B cell (primary cell): ENCODE results near the gene CCDC183. TPM values are rescaled to one million over a fixed set of nuclear protein-coding genes. Genes with fewer than 3 reads are reported as not detected.

ENCODE experiments used
- ATAC-seq: fragments of 200-7000 bp; cut with Tn5 transposase; one replicate; pipeline ENCODE4 v1.10.0; 2021; ENCODE audit warnings: low read depth, mild to moderate bottlenecking, moderate number of reproducible peaks, moderate library complexity
- CTCF ChIA-PET: fragments of 350-600 bp; sonication (Branson Sonifier 250); formaldehyde crosslinking; loops from one replicate; lab custom pipeline; 2021; ENCODE audit warnings: antibody characterized with exemption, inconsistent platforms; lab: Charles Lee
- POLR2A ChIA-PET: fragments of 350-600 bp; sonication (Branson Sonifier 250); formaldehyde crosslinking; loops from one replicate; lab custom pipeline; 2021; ENCODE audit warnings: antibody characterized with exemption; lab: Charles Lee
- DNase-seq: peaks from one replicate; pipeline ENCODE4 v3.0.0; 2013
- H2AFZ ChIP-seq: 2 replicates; pipeline ENCODE4 v1.6.1; 2012; ENCODE audit warnings: mild to moderate bottlenecking, low read depth, low read length; ENCODE audit not compliant: insufficient read depth, poor library complexity, severe bottlenecking
- H3K27ac ChIP-seq, 2 donors: 1 replicate in 1 of 2; 2 replicates in 1 of 2; pipeline ENCODE4 v1.5.1; 2012 to 2013; ENCODE audit warnings: low read length in 2 of 2, mild to moderate bottlenecking in 2 of 2, moderate library complexity in 1 of 2
- H3K27me3 ChIP-seq, 4 experiments: fragments of 200-600 bp in 1 of 4; sonication (generic) in 1 of 4; replicated peaks in 1 of 4; 1 replicate in 2 of 4; 2 replicates in 2 of 4; pipeline versions ENCODE4 v1.6.1 to v1.7.0; 2013 to 2016; ENCODE audit warnings: low read length in 3 of 4, mild to moderate bottlenecking in 2 of 4, mixed read lengths in 1 of 4, moderate library complexity in 1 of 4; ENCODE audit not compliant: insufficient read depth in 4 of 4, control insufficient read depth in 3 of 4; ENCODE audit errors: control extremely low read depth in 1 of 4
- H3K36me3 ChIP-seq, 2 experiments: replicated peaks in 1 of 2; 1 replicate in 1 of 2; 2 replicates in 1 of 2; pipeline versions ENCODE4 v1.6.1 to v1.7.1; 2013; ENCODE audit warnings: low read length in 1 of 2; ENCODE audit not compliant: insufficient read depth in 2 of 2, control insufficient read depth in 1 of 2; ENCODE audit errors: control extremely low read depth in 1 of 2, extremely low read depth in 1 of 2
- H3K4me1 ChIP-seq, 2 donors: fragments of 200-600 bp in 1 of 2; sonication (generic) in 1 of 2; 1 replicate in 1 of 2; 2 replicates in 1 of 2; pipeline versions ENCODE4 v1.5.1 to v1.6.1; 2013 to 2017; ENCODE audit warnings: low read length in 2 of 2; ENCODE audit not compliant: control insufficient read depth in 2 of 2, insufficient read depth in 2 of 2
- H3K4me2 ChIP-seq: replicated peaks from 2 replicates; pipeline ENCODE3; 2012; ENCODE audit warnings: mild to moderate bottlenecking, low read depth, low read length; ENCODE audit not compliant: poor library complexity, severe bottlenecking
- H3K4me3 ChIP-seq, 5 experiments: fragments of 200-600 bp in 1 of 5; sonication (generic) in 1 of 5; 1 replicate in 3 of 5; 2 replicates in 2 of 5; pipeline versions ENCODE4 v1.5.1 to v1.7.0; 2011 to 2016; ENCODE audit warnings: low read length in 4 of 5, mild to moderate bottlenecking in 4 of 5, low read depth in 2 of 5, control low read depth in 1 of 5, moderate library complexity in 1 of 5; ENCODE audit not compliant: insufficient read depth in 1 of 5; ENCODE audit errors: control extremely low read depth in 1 of 5, extremely low read depth in 1 of 5
- H3K79me2 ChIP-seq: fragments of 200-600 bp; sonication (generic); one replicate; pipeline ENCODE4 v1.6.0; 2016; ENCODE audit warnings: low read length; ENCODE audit not compliant: control insufficient read depth, insufficient read depth
- H3K9ac ChIP-seq: fragments of 200-600 bp; sonication (generic); 2 replicates; pipeline ENCODE4 v1.6.1; 2017; ENCODE audit warnings: mild to moderate bottlenecking, low read length, moderate library complexity
- H3K9me3 ChIP-seq, 3 donors: one replicate each; pipeline versions ENCODE4 v1.6.1 to v1.7.1; 2013; ENCODE audit warnings: low read length in 2 of 3; ENCODE audit not compliant: control insufficient read depth in 2 of 3, insufficient read depth in 1 of 3; ENCODE audit errors: control extremely low read depth in 1 of 3
- H4K20me1 ChIP-seq: 2 replicates; pipeline ENCODE4 v1.6.0; 2012; ENCODE audit warnings: mild to moderate bottlenecking, low read length; ENCODE audit not compliant: insufficient read depth, control insufficient read depth, poor library complexity, severe bottlenecking
- H3K27ac Mint-ChIP-seq: one replicate; pipeline ENCODE4 v1.8.0; 2021; ENCODE audit warnings: mixed read lengths
- H3K27me3 Mint-ChIP-seq: one replicate; pipeline ENCODE4 v1.8.0; 2021; ENCODE audit warnings: mixed read lengths
- H3K4me1 Mint-ChIP-seq: one replicate; pipeline ENCODE4 v1.8.0; 2021; ENCODE audit warnings: mixed read lengths
- H3K4me3 Mint-ChIP-seq: one replicate; pipeline ENCODE4 v1.8.0; 2021; ENCODE audit warnings: mixed read lengths
- H3K9me3 Mint-ChIP-seq: one replicate; pipeline ENCODE4 v1.8.0; 2022; ENCODE audit warnings: mixed read lengths; ENCODE audit not compliant: insufficient read depth
- EZH2 ChIP-seq: IDR thresholded peaks from 2 replicates; pipeline ENCODE4 v1.6.1; 2012; ENCODE audit warnings: borderline replicate concordance, low read depth, mild to moderate bottlenecking, moderate library complexity, low read length; ENCODE audit not compliant: insufficient read depth, poor library complexity, severe bottlenecking
- WGBS: methylation state at CpG from one replicate; pipeline ENCODE4 v1.1.5; 2013; ENCODE audit warnings: missing lambda C conversion rate; ENCODE audit not compliant: insufficient coverage; 5-methylcytosine and 5-hydroxymethylcytosine counted together
- intact Hi-C: fragments of 100-400 bp; cut with micrococcal nuclease; formaldehyde crosslinking; loops from one replicate; pipeline ENCODE4 v1.10.0; 2022
- polyA plus RNA-seq: library from polyadenylated mRNA; depleted of rRNA; stranded (reverse); fragments of >200 nt; gene quantifications from 2 replicates; pipeline ENCODE4 v1.2.3, GENCODE V29; 2012
- small RNA-seq: library from RNA; depleted of rRNA; stranded (forward); fragments of <200 nt; gene quantifications from one replicate; pipeline ENCODE3, GENCODE V24; 2012; ENCODE audit warnings: low replicate concordance, low read depth; ENCODE audit not compliant: insufficient read length
- total RNA-seq, 2 donors: library from RNA; stranded (reverse); fragments of 120-200 nt in 1 of 2; gene quantifications; 1 replicate in 1 of 2; 2 replicates in 1 of 2; pipeline versions ENCODE4 v1.2.3 to v1.2.4, GENCODE V29; 2013 to 2022
- TF ChIP-seq, protein P1 (sequence below): fragments of 200-600 bp; IDR thresholded peaks from one replicate; pipeline ENCODE4 v1.8.0; 2022; ENCODE audit warnings: antibody characterized with exemption, mild to moderate bottlenecking

CCDC183 gene
- total and polyA plus RNA-seq, 2 donors (not counting 1 experiment from before 2014, with no cell fraction given), result 1.8 to 4.9 TPM

DNA sequence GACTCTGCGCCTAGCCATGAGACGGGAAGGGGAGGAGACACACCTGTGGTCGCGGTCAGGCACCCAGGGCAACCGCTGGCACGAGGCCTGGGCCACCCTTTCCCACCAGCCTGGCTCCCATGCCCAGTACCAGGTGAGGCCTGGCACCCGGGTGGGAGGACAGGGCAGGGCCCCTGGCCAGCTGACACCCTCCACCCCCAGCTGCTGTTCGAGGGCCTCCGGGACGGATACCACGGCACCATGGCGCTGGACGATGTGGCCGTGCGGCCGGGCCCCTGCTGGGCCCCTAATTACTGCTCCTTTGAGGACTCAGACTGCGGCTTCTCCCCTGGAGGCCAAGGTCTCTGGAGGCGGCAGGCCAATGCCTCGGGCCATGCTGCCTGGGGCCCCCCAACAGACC is 61.0 kb downstream of the CCDC183 start:
- peaks cover 4% of the 10 kb centered on the region for H3K4me1 Mint-ChIP-seq
- no peak for TF ChIP-seq EZH2
- TF ChIP-seq, protein P1, sequence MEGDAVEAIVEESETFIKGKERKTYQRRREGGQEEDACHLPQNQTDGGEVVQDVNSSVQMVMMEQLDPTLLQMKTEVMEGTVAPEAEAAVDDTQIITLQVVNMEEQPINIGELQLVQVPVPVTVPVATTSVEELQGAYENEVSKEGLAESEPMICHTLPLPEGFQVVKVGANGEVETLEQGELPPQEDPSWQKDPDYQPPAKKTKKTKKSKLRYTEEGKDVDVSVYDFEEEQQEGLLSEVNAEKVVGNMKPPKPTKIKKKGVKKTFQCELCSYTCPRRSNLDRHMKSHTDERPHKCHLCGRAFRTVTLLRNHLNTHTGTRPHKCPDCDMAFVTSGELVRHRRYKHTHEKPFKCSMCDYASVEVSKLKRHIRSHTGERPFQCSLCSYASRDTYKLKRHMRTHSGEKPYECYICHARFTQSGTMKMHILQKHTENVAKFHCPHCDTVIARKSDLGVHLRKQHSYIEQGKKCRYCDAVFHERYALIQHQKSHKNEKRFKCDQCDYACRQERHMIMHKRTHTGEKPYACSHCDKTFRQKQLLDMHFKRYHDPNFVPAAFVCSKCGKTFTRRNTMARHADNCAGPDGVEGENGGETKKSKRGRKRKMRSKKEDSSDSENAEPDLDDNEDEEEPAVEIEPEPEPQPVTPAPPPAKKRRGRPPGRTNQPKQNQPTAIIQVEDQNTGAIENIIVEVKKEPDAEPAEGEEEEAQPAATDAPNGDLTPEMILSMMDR, result no peak
- Histone ChIP-seq H3K4me1 (peaks cover 0 to 5% of the 10 kb centered on the region in 2 donors), H3K4me2 (no peak overlapping the region), H3K36me3 (peaks cover 0 to 16% of the 10 kb centered on the region in 2 experiments), H3K9ac (no peak overlapping the region), H3K27me3 (no peaks in the 10 kb centered on the region), H3K9me3 (no peaks in the 10 kb centered on the region), H4K20me1 (peaks cover 11% of the 10 kb centered on the region), H2AFZ (no peak overlapping the region), H3K79me2 (no peaks in the 10 kb centered on the region), H3K4me3 (no peak overlapping the region), H3K27ac (no peak overlapping the region)
- POLR2A ChIA-PET, result no interaction called here
- WGBS, result 92% methylated on average over 18 of the region's 19 CpGs
- no peak overlapping the region for H3K27ac Mint-ChIP-seq
- no peaks in the 10 kb centered on the region for H3K9me3 Mint-ChIP-seq
- intact Hi-C loops, result no loop called here
- no peak overlapping the region for H3K4me3 Mint-ChIP-seq
- DNase-seq (no peak), ATAC-seq (no peak)
- H3K27me3 Mint-ChIP-seq, result no peaks in the 10 kb centered on the region
- CTCF ChIA-PET, result no interaction called here

Small RNA genes within 50 kb of the gene (small RNA-seq; reads per million reads assigned to genes)
- gene AL355987.2 (not detected), gene ATP6V1G1P3 (not detected), gene MIR4292 (not detected), gene MIR6722 (not detected)

Other genes starting within 250 kb of the CCDC183 start
- gene EGFL7, start 133.4 kb upstream of the CCDC183 start, total RNA-seq, result 0.34 TPM in 1 of 2 replicates, not detected in the other
- gene EGFL7, start 133.4 kb upstream of the CCDC183 start, polyA plus RNA-seq, result 0.13 TPM in 1 of 2 replicates, not detected in the other
- 25.1 and 32.7 TPM in 2 replicates for gene AGPAT2, start 108.9 kb upstream of the CCDC183 start, total RNA-seq
- gene AGPAT2, start 108.9 kb upstream of the CCDC183 start, polyA plus RNA-seq, result 28.4 and 30.8 TPM in 2 replicates
- gene DIPK1B, start 83.8 kb upstream of the CCDC183 start, total RNA-seq, result 9.2 and 9.6 TPM in 2 replicates
- gene DIPK1B, start 83.8 kb upstream of the CCDC183 start, polyA plus RNA-seq, result 9.6 and 49.8 TPM in 2 replicates
- gene LCN10, start 53.4 kb upstream of the CCDC183 start, total RNA-seq, result 70.7 and 76.3 TPM in 2 replicates
- 85.1 and 93.0 TPM in 2 replicates for gene LCN10, start 53.4 kb upstream of the CCDC183 start, polyA plus RNA-seq
- not detected in 2 replicates for gene LCN6, start 47.8 kb upstream of the CCDC183 start, total RNA-seq
- 0.18 and 0.52 TPM in 2 replicates for gene LCN6, start 47.8 kb upstream of the CCDC183 start, polyA plus RNA-seq
- gene LCN8, start 38.1 kb upstream of the CCDC183 start, total RNA-seq, result 59.7 and 60.9 TPM in 2 replicates
- gene LCN8, start 38.1 kb upstream of the CCDC183 start, polyA plus RNA-seq, result 2.8 and 4.1 TPM in 2 replicates
- gene LCN15, start 31.8 kb upstream of the CCDC183 start, total RNA-seq, result not detected in 2 replicates
- gene LCN15, start 31.8 kb upstream of the CCDC183 start, polyA plus RNA-seq, result not detected in 2 replicates
- 35.7 and 39.1 TPM in 2 replicates for gene TMEM141, start 5.0 kb upstream of the CCDC183 start, total RNA-seq
- 32.4 and 60.8 TPM in 2 replicates for gene TMEM141, start 5.0 kb upstream of the CCDC183 start, polyA plus RNA-seq
- gene RABL6, start 11.6 kb downstream of the CCDC183 start, total RNA-seq, result 70.5 and 72.3 TPM in 2 replicates
- 32.2 and 33.6 TPM in 2 replicates for gene RABL6, start 11.6 kb downstream of the CCDC183 start, polyA plus RNA-seq
- gene AJM1, start 46.1 kb downstream of the CCDC183 start, total RNA-seq, result 2.3 and 2.9 TPM in 2 replicates
- gene AJM1, start 46.1 kb downstream of the CCDC183 start, polyA plus RNA-seq, result 1.2 and 1.7 TPM in 2 replicates
- gene PHPT1, start 53.1 kb downstream of the CCDC183 start, total RNA-seq, result 33.1 and 36.5 TPM in 2 replicates
- 21.9 and 37.2 TPM in 2 replicates for gene PHPT1, start 53.1 kb downstream of the CCDC183 start, polyA plus RNA-seq
- gene MAMDC4, start 56.0 kb downstream of the CCDC183 start, total RNA-seq, result 5.4 and 7.6 TPM in 2 replicates
- gene MAMDC4, start 56.0 kb downstream of the CCDC183 start, polyA plus RNA-seq, result 5.3 and 6.8 TPM in 2 replicates
- 259 and 261 TPM in 2 replicates for gene EDF1, start 70.0 kb downstream of the CCDC183 start, total RNA-seq
- gene EDF1, start 70.0 kb downstream of the CCDC183 start, polyA plus RNA-seq, result 317 and 360 TPM in 2 replicates
- gene TRAF2, start 90.2 kb downstream of the CCDC183 start, total RNA-seq, result 54.5 and 55.4 TPM in 2 replicates
- gene TRAF2, start 90.2 kb downstream of the CCDC183 start, polyA plus RNA-seq, result 25.5 and 35.5 TPM in 2 replicates
- gene FBXW5, start 148.4 kb downstream of the CCDC183 start, total RNA-seq, result 99.6 and 102 TPM in 2 replicates
- gene FBXW5, start 148.4 kb downstream of the CCDC183 start, polyA plus RNA-seq, result 156 and 195 TPM in 2 replicates
- 1.7 and 2.8 TPM in 2 replicates for gene C8G, start 148.9 kb downstream of the CCDC183 start, total RNA-seq
- gene C8G, start 148.9 kb downstream of the CCDC183 start, polyA plus RNA-seq, result 0.65 and 2.8 TPM in 2 replicates
- gene LCN12, start 155.9 kb downstream of the CCDC183 start, total RNA-seq, result 1.9 and 2.6 TPM in 2 replicates
- 1.5 and 2.4 TPM in 2 replicates for gene LCN12, start 155.9 kb downstream of the CCDC183 start, polyA plus RNA-seq
- not detected in 2 replicates for gene PTGDS, start 181.2 kb downstream of the CCDC183 start, total RNA-seq
- 0.13 and 0.25 TPM in 2 replicates for gene PTGDS, start 181.2 kb downstream of the CCDC183 start, polyA plus RNA-seq
- not detected in 2 replicates for gene LCNL1, start 186.7 kb downstream of the CCDC183 start, total RNA-seq
- gene LCNL1, start 186.7 kb downstream of the CCDC183 start, polyA plus RNA-seq, result 0.06 TPM in 1 of 2 replicates, not detected in the other
- 73.0 and 74.8 TPM in 2 replicates for gene PAXX, start 196.1 kb downstream of the CCDC183 start, total RNA-seq
- gene PAXX, start 196.1 kb downstream of the CCDC183 start, polyA plus RNA-seq, result 126 and 167 TPM in 2 replicates
- gene CLIC3, start 200.2 kb downstream of the CCDC183 start, total RNA-seq, result 1.1 TPM in 2 replicates
- 1.9 and 2.1 TPM in 2 replicates for gene CLIC3, start 200.2 kb downstream of the CCDC183 start, polyA plus RNA-seq
- gene ABCA2, start 231.9 kb downstream of the CCDC183 start, total RNA-seq, result 29.1 and 30.7 TPM in 2 replicates
- gene ABCA2, start 231.9 kb downstream of the CCDC183 start, polyA plus RNA-seq, result 61.1 and 63.1 TPM in 2 replicates
- gene FUT7, start 235.8 kb downstream of the CCDC183 start, total RNA-seq, result 7.0 and 8.2 TPM in 2 replicates
- 2.6 and 7.3 TPM in 2 replicates for gene FUT7, start 235.8 kb downstream of the CCDC183 start, polyA plus RNA-seq
- 0.17 and 0.39 TPM in 2 replicates for gene NPDC1, start 249.8 kb downstream of the CCDC183 start, total RNA-seq
- 0.19 and 3.0 TPM in 2 replicates for gene NPDC1, start 249.8 kb downstream of the CCDC183 start, polyA plus RNA-seq